ENCODE results near the gene KCTD17. TPM values are rescaled to one million over a fixed set of nuclear protein-coding genes. Genes with fewer than 3 reads are reported as not detected.
A peak's percentile ranks its signal among the peaks of the same experiment; 100 is the strongest.

The KCTD17 gene
- total and polyA plus RNA-seq, 2 of the 13 experiments (the other 11 are each of a cell fraction or from before 2014, with no cell fraction given), result 5.3 to 11.7 TPM

GRCh38 chr22:37077802-37078448 lies 26.4 kb downstream of the KCTD17 start (continued):
- TF ChIP-seq ZNF564 (CRISPR knock-in tag; IDR thresholded peaks at IDR 0.05) (no peak), ZBTB49 (CRISPR knock-in tag; IDR thresholded peaks at IDR 0.05; ENCODE audit: borderline replicate concordance) (no peak), ZNF678 (CRISPR knock-in tag; IDR thresholded peaks at IDR 0.05) (no peak), HIVEP1 (CRISPR knock-in tag; IDR thresholded peaks at IDR 0.05) (no peak), SOX13 (IDR thresholded peaks at IDR 0.05) (no peak), SOX13 (CRISPR knock-in tag; conservative IDR thresholded peaks at IDR 0.05 in 1 of 2, IDR thresholded peaks at IDR 0.05 in 1 of 2) (no peak), TBX2 (CRISPR knock-in tag; IDR thresholded peaks at IDR 0.05; ENCODE audit: borderline replicate concordance) (no peak), RAD21 (CRISPR knock-in tag; IDR thresholded peaks at IDR 0.05) (peak; percentile 86), PHF8 (CRISPR knock-in tag; IDR thresholded peaks at IDR 0.05) (peak; percentile 32; the same call in 1 of the 2 replicates), ETV5 (CRISPR knock-in tag; IDR thresholded peaks at IDR 0.05; ENCODE audit: borderline replicate concordance) (0 out of 2 replicates have a peak, but pooled peaks have one; percentile 11), ZNF501 (CRISPR knock-in tag; IDR thresholded peaks at IDR 0.05) (peak; percentile 58; the same call in 1 of the 2 replicates), ZNF496 (CRISPR knock-in tag; IDR thresholded peaks at IDR 0.05; ENCODE audit: insufficient replicate concordance) (no peak), MAFG (CRISPR knock-in tag; IDR thresholded peaks at IDR 0.05) (no peak), ZNF354B (CRISPR knock-in tag; IDR thresholded peaks at IDR 0.05) (0 out of 2 replicates have a peak, but pooled peaks have one; percentile 24), CENPX (CRISPR knock-in tag; IDR thresholded peaks at IDR 0.05) (no peak), SMC3 (IDR thresholded peaks at IDR 0.05; ENCODE audit: low read length) (peak; percentile 64), MIXL1 (CRISPR knock-in tag; IDR thresholded peaks at IDR 0.05) (0 out of 2 replicates have a peak, but pooled peaks have one; percentile 15), NFE2L1 (CRISPR knock-in tag; IDR thresholded peaks at IDR 0.05; ENCODE audit: borderline replicate concordance) (no peak), KLF16 (CRISPR knock-in tag; IDR thresholded peaks at IDR 0.05) (peak in 1 of 2 experiments; percentile 54; a peak in 1 of 4 replicates), ZNF644 (CRISPR knock-in tag; IDR thresholded peaks at IDR 0.05; ENCODE audit: low read depth) (no peak), SIN3A (IDR thresholded peaks at IDR 0.05; ENCODE audit: borderline replicate concordance, low read depth, low read length) (no peak), ERF (CRISPR knock-in tag; IDR thresholded peaks at IDR 0.05) (0 out of 2 replicates have a peak, but pooled peaks have one; percentile 36), ZNF777 (CRISPR knock-in tag; IDR thresholded peaks at IDR 0.05) (no peak), FOXK1 (CRISPR knock-in tag; IDR thresholded peaks at IDR 0.05; ENCODE audit: borderline replicate concordance, low read depth) (no peak), ZNF382 (CRISPR knock-in tag; IDR thresholded peaks at IDR 0.05; ENCODE audit: borderline replicate concordance) (no peak)
- TF ChIP-seq, protein P1, sequence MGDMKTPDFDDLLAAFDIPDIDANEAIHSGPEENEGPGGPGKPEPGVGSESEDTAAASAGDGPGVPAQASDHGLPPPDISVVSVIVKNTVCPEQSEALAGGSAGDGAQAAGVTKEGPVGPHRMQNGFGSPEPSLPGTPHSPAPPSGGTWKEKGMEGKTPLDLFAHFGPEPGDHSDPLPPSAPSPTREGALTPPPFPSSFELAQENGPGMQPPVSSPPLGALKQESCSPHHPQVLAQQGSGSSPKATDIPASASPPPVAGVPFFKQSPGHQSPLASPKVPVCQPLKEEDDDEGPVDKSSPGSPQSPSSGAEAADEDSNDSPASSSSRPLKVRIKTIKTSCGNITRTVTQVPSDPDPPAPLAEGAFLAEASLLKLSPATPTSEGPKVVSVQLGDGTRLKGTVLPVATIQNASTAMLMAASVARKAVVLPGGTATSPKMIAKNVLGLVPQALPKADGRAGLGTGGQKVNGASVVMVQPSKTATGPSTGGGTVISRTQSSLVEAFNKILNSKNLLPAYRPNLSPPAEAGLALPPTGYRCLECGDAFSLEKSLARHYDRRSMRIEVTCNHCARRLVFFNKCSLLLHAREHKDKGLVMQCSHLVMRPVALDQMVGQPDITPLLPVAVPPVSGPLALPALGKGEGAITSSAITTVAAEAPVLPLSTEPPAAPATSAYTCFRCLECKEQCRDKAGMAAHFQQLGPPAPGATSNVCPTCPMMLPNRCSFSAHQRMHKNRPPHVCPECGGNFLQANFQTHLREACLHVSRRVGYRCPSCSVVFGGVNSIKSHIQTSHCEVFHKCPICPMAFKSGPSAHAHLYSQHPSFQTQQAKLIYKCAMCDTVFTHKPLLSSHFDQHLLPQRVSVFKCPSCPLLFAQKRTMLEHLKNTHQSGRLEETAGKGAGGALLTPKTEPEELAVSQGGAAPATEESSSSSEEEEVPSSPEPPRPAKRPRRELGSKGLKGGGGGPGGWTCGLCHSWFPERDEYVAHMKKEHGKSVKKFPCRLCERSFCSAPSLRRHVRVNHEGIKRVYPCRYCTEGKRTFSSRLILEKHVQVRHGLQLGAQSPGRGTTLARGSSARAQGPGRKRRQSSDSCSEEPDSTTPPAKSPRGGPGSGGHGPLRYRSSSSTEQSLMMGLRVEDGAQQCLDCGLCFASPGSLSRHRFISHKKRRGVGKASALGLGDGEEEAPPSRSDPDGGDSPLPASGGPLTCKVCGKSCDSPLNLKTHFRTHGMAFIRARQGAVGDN (CRISPR knock-in tag; IDR thresholded peaks at IDR 0.05), result peak; percentile 37; the same call in 1 of the 2 replicates
